ENCODE results near the gene SLC35F4.

- no peak for TF ChIP-seq POLR2A (IDR thresholded peaks at IDR 0.05; ENCODE audit: low read depth, low read length)
- no peak for TF ChIP-seq USF2 (IDR thresholded peaks at IDR 0.05; ENCODE audit: low read depth, low read length)
Observed at GRCh38 chr14:57707219-57707618, 158.7 kb downstream of the SLC35F4 start.
